ENCODE results near the gene CDH24. TPM values are rescaled to one million over a fixed set of nuclear protein-coding genes. Genes with fewer than 3 reads are reported as not detected.

CDH24 gene
- total and polyA plus RNA-seq, 2 of the 13 experiments (the other 11 are each of a cell fraction or from before 2014, with no cell fraction given) = 0.69 to 0.99 TPM

DNA sequence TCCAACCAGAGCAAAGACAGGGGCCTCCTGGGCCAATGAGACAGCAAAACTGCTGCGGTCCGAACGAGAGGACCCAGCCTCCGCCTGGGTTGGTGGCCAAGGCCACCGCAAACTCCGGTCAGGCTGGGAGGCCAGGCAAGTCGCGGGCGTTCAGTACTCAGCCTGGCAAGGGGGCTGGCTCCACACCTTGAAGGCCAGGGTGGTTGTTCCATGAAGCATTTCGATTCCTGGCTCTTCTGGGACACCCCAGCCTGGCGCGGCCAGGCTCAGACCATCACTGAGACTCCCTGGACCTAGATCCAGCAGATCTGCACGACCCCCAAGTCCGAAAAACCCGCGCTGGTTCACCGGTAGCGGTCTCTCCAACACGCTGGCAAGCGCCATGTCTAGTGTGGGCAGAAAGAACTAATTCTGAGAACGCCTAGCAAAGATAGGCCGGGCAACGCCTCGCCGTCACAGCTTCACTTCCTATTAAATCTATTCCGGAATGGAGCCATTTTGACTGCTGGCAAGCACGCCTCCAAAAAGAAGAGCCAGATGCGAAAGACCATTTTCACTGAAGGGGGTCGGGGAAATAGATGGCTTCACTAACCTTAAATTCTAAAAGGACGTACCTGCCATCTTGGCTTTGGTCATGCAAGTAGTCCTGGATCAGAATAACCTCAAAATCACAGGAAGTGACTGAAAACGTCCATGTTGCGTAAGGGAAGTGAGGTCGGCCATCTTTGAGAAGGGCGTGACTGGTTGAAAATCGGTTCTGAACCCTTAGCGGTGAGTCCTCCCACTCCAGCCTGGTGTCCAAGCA lies 22.6 kb downstream of the CDH24 start, which contains the start of gene PSMB5 (continued):
- TF ChIP-seq TAF1 (CRISPR knock-in tag; IDR thresholded peaks at IDR 0.05) (peak; percentile 99), DNMT1 (CRISPR knock-in tag; IDR thresholded peaks at IDR 0.05) (peak; percentile 63; the same call in 1 of the 2 replicates), ZNF30 (CRISPR knock-in tag; IDR thresholded peaks at IDR 0.05) (peak; percentile 27; the same call in 1 of the 2 replicates), AGO2 (optimal IDR thresholded peaks at IDR 0.05; ENCODE audit: low read depth, low read length) (peak; percentile 94), HNRNPLL (IDR thresholded peaks at IDR 0.05; ENCODE audit: low read depth, low read length, poor library complexity, severe bottlenecking) (peak; percentile 93), ARHGAP35 (CRISPR knock-in tag; IDR thresholded peaks at IDR 0.05; ENCODE audit: borderline replicate concordance) (peak; percentile 87; the same call in 1 of the 2 replicates), DPF2 (CRISPR knock-in tag; IDR thresholded peaks at IDR 0.05; ENCODE audit: borderline replicate concordance, low read depth) (no peak; the same call in 1 of the 2 replicates), ZNF547 (CRISPR knock-in tag; IDR thresholded peaks at IDR 0.05) (peak; percentile 97), POLR2G (IDR thresholded peaks at IDR 0.05; ENCODE audit: low read depth, low read length) (peak; percentile 100), MED8 (CRISPR knock-in tag; IDR thresholded peaks at IDR 0.05; ENCODE audit: insufficient replicate concordance) (peak; percentile 87), ZNF607 (CRISPR knock-in tag; IDR thresholded peaks at IDR 0.05; ENCODE audit: borderline replicate concordance) (peak; percentile 93; the same call in 1 of the 2 replicates), NFKBIZ (CRISPR knock-in tag; IDR thresholded peaks at IDR 0.05) (peak; percentile 43; the same call in 1 of the 2 replicates), ZFP36L2 (CRISPR knock-in tag; IDR thresholded peaks at IDR 0.05) (peak; percentile 67), ZNF660 (CRISPR knock-in tag; IDR thresholded peaks at IDR 0.05; ENCODE audit: borderline replicate concordance, low read depth) (peak; percentile 45; the same call in 1 of the 2 replicates), RNF2 (conservative IDR thresholded peaks at IDR 0.05; ENCODE audit: low read depth) (no peak; the same call in 1 of the 2 replicates), ZNF772 (CRISPR knock-in tag; IDR thresholded peaks at IDR 0.05) (peak; percentile 96), ADNP (CRISPR knock-in tag; IDR thresholded peaks at IDR 0.05) (no peak), SP4 (CRISPR knock-in tag; IDR thresholded peaks at IDR 0.05) (peak; percentile 85), ZSCAN30 (CRISPR knock-in tag; IDR thresholded peaks at IDR 0.05) (peak; percentile 93), ZBTB7A (CRISPR knock-in tag; IDR thresholded peaks at IDR 0.05) (peak; percentile 36; the same call in 1 of the 2 replicates), HNRNPUL1 (IDR thresholded peaks at IDR 0.05; ENCODE audit: low read depth, low read length) (no peak)
- TF ChIP-seq, protein P1, sequence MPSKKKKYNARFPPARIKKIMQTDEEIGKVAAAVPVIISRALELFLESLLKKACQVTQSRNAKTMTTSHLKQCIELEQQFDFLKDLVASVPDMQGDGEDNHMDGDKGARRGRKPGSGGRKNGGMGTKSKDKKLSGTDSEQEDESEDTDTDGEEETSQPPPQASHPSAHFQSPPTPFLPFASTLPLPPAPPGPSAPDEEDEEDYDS (CRISPR knock-in tag; IDR thresholded peaks at IDR 0.05) = peak; percentile 88
- TF ChIP-seq, protein P2, sequence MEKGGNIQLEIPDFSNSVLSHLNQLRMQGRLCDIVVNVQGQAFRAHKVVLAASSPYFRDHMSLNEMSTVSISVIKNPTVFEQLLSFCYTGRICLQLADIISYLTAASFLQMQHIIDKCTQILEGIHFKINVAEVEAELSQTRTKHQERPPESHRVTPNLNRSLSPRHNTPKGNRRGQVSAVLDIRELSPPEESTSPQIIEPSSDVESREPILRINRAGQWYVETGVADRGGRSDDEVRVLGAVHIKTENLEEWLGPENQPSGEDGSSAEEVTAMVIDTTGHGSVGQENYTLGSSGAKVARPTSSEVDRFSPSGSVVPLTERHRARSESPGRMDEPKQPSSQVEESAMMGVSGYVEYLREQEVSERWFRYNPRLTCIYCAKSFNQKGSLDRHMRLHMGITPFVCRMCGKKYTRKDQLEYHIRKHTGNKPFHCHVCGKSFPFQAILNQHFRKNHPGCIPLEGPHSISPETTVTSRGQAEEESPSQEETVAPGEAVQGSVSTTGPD (CRISPR knock-in tag; IDR thresholded peaks at IDR 0.05) = peak; percentile 78
- TF ChIP-seq, protein P3, sequence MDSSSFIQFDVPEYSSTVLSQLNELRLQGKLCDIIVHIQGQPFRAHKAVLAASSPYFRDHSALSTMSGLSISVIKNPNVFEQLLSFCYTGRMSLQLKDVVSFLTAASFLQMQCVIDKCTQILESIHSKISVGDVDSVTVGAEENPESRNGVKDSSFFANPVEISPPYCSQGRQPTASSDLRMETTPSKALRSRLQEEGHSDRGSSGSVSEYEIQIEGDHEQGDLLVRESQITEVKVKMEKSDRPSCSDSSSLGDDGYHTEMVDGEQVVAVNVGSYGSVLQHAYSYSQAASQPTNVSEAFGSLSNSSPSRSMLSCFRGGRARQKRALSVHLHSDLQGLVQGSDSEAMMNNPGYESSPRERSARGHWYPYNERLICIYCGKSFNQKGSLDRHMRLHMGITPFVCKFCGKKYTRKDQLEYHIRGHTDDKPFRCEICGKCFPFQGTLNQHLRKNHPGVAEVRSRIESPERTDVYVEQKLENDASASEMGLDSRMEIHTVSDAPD (CRISPR knock-in tag; IDR thresholded peaks at IDR 0.05) = peak; percentile 48; the same call in 1 of the 2 replicates
- TF ChIP-seq, protein P4, sequence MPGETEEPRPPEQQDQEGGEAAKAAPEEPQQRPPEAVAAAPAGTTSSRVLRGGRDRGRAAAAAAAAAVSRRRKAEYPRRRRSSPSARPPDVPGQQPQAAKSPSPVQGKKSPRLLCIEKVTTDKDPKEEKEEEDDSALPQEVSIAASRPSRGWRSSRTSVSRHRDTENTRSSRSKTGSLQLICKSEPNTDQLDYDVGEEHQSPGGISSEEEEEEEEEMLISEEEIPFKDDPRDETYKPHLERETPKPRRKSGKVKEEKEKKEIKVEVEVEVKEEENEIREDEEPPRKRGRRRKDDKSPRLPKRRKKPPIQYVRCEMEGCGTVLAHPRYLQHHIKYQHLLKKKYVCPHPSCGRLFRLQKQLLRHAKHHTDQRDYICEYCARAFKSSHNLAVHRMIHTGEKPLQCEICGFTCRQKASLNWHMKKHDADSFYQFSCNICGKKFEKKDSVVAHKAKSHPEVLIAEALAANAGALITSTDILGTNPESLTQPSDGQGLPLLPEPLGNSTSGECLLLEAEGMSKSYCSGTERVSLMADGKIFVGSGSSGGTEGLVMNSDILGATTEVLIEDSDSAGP (CRISPR knock-in tag; IDR thresholded peaks at IDR 0.05; ENCODE audit: borderline replicate concordance) = peak; percentile 88
